MM.1S (cell line): ENCODE results near the gene TPCN1.

Experiments used
- DNase-seq: peaks from one replicate; pipeline ENCODE4 v3.0.0-alpha.2; 2015
- H2AFZ ChIP-seq: fragments of 300-600 bp; sonication (generic); 2 replicates; pipeline ENCODE4 v1.6.0; 2016; ENCODE audit warnings: antibody characterized with exemption, low read length
- H3F3A ChIP-seq: fragments of 300-600 bp; sonication (generic); 2 replicates; pipeline ENCODE4 v1.6.1; 2016; ENCODE audit warnings: mild to moderate bottlenecking, antibody characterized with exemption, low read length, moderate library complexity, mixed read lengths; ENCODE audit not compliant: insufficient read depth
- H3K27ac ChIP-seq: fragments of 300-600 bp; sonication (generic); 2 replicates; pipeline ENCODE4 v1.5.1; 2016; ENCODE audit warnings: mild to moderate bottlenecking, low read length
- H3K27me3 ChIP-seq: fragments of 300-600 bp; sonication (generic); replicated peaks from 2 replicates; pipeline ENCODE4 v1.6.0; 2016; ENCODE audit warnings: low read length; ENCODE audit not compliant: insufficient read depth
- H3K36me3 ChIP-seq: fragments of 300-600 bp; sonication (generic); replicated peaks from 2 replicates; pipeline ENCODE4 v1.6.1; 2016; ENCODE audit warnings: mild to moderate bottlenecking, low read length, mixed read lengths; ENCODE audit not compliant: insufficient read depth
- H3K4me1 ChIP-seq: fragments of 300-600 bp; sonication (generic); 2 replicates; pipeline ENCODE4 v1.6.1; 2016; ENCODE audit warnings: low read length, mixed read lengths
- H3K4me2 ChIP-seq: fragments of 300-600 bp; sonication (generic); 2 replicates; pipeline ENCODE4 v1.6.0; 2016; ENCODE audit warnings: low read depth, low read length
- H3K4me3 ChIP-seq: fragments of 300-600 bp; sonication (generic); 2 replicates; pipeline ENCODE4 v1.5.1; 2016; ENCODE audit warnings: low read length, mixed read lengths
- H3K79me2 ChIP-seq: fragments of 300-600 bp; sonication (generic); 2 replicates; pipeline ENCODE4 v1.6.1; 2016; ENCODE audit warnings: mixed run types, low read length, mixed read lengths
- H3K9ac ChIP-seq: fragments of 300-600 bp; sonication (generic); 2 replicates; pipeline ENCODE4 v1.6.1; 2016; ENCODE audit warnings: low read length, mixed read lengths
- H3K9me2 ChIP-seq: fragments of 300-600 bp; sonication (generic); replicated peaks from 2 replicates; pipeline ENCODE4 v1.6.1; 2016; ENCODE audit warnings: mild to moderate bottlenecking, low read length, mixed read lengths; ENCODE audit not compliant: insufficient read depth
- H3K9me3 ChIP-seq: fragments of 300-600 bp; sonication (generic); replicated peaks from 2 replicates; pipeline ENCODE4 v1.6.1; 2016; ENCODE audit warnings: mild to moderate bottlenecking, low read length, mixed read lengths; ENCODE audit not compliant: insufficient read depth
- H4K20me1 ChIP-seq: fragments of 300-600 bp; sonication (generic); 2 replicates; pipeline ENCODE4 v1.6.1; 2016; ENCODE audit warnings: mild to moderate bottlenecking, low read length, moderate library complexity, mixed read lengths; ENCODE audit not compliant: insufficient read depth
- CTCF ChIP-seq: fragments of 300-600 bp; sonication (generic); IDR thresholded peaks from 2 replicates; pipeline ENCODE4 v1.5.1; 2016; ENCODE audit warnings: antibody characterized with exemption, low read length, mixed read lengths
- EZH2 ChIP-seq: fragments of 300-600 bp; sonication (generic); optimal IDR thresholded peaks from 2 replicates; pipeline ENCODE3; 2017; ENCODE audit warnings: low read depth, mild to moderate bottlenecking, antibody characterized with exemption, low read length, mixed read lengths
- EZH2phosphoT487 ChIP-seq: fragments of 300-600 bp; sonication (generic); IDR thresholded peaks from 2 replicates; pipeline ENCODE4 v1.6.1; 2018; ENCODE audit warnings: antibody characterized with exemption, low read length

Gene TPCN1

GRCh38 chr12:113190761-113191160, 30.5 kb upstream of the TPCN1 start:
- DNase-seq = no peak
- no peaks in the 10 kb centered on the region for H3K36me3 ChIP-seq
- no peaks in the 10 kb centered on the region for H4K20me1 ChIP-seq
- peaks cover 5% of the 10 kb centered on the region; the same call in 1 of the 2 replicates for H3K4me1 ChIP-seq
- H3K27me3 ChIP-seq = no peaks in the 10 kb centered on the region
- no peaks in the 10 kb centered on the region for H3F3A ChIP-seq
- H3K27ac ChIP-seq = no peak overlapping the region
- no peak overlapping the region for H2AFZ ChIP-seq
- H3K4me2 ChIP-seq = no peak overlapping the region
- H3K79me2 ChIP-seq = peaks cover 12% of the 10 kb centered on the region
- no peak for TF ChIP-seq CTCF
- no peak for TF ChIP-seq EZH2phosphoT487
- TF ChIP-seq EZH2 = no peak
- H3K9ac ChIP-seq = no peak overlapping the region
- no peaks in the 10 kb centered on the region for H3K9me3 ChIP-seq
- no peak overlapping the region for H3K4me3 ChIP-seq
- H3K9me2 ChIP-seq = no peaks in the 10 kb centered on the region

- H3K9ac ChIP-seq = no peak overlapping the region
- H3K79me2 ChIP-seq = peaks cover 7% of the 10 kb centered on the region
- H3F3A ChIP-seq = no peaks in the 10 kb centered on the region
- H4K20me1 ChIP-seq = no peaks in the 10 kb centered on the region
- H3K9me2 ChIP-seq = no peaks in the 10 kb centered on the region
- H3K36me3 ChIP-seq = no peaks in the 10 kb centered on the region
- no peak overlapping the region for H2AFZ ChIP-seq
- TF ChIP-seq EZH2phosphoT487 = no peak
- no peak for TF ChIP-seq EZH2
- TF ChIP-seq CTCF = no peak
- peaks cover 5% of the 10 kb centered on the region; the same call in 1 of the 2 replicates for H3K4me1 ChIP-seq
- H3K4me2 ChIP-seq = no peak overlapping the region
- DNase-seq = no peak
- no peaks in the 10 kb centered on the region for H3K27me3 ChIP-seq
- no peak overlapping the region for H3K27ac ChIP-seq
- no peak overlapping the region for H3K4me3 ChIP-seq
- H3K9me3 ChIP-seq = no peaks in the 10 kb centered on the region
These were observed 30.0 kb upstream of the TPCN1 start for GRCh38 chr12:113191227-113191626.

- Histone ChIP-seq H3K9me3 (no peaks in the 10 kb centered on the region), H3K27ac (no peak overlapping the region), H3K4me1 (no peaks in the 10 kb centered on the region), H3K4me3 (no peak overlapping the region), H3K36me3 (no peaks in the 10 kb centered on the region), H2AFZ (no peak overlapping the region), H3K79me2 (no peaks in the 10 kb centered on the region), H3K9ac (no peak overlapping the region), H4K20me1 (no peaks in the 10 kb centered on the region), H3K4me2 (no peak overlapping the region), H3K9me2 (no peaks in the 10 kb centered on the region), H3K27me3 (no peaks in the 10 kb centered on the region), H3F3A (no peaks in the 10 kb centered on the region)
- no peak for DNase-seq
- no peak for TF ChIP-seq EZH2phosphoT487
- TF ChIP-seq EZH2 = no peak
- TF ChIP-seq CTCF = no peak
These were observed 26.3 kb upstream of the TPCN1 start for GRCh38 chr12:113194971-113195391.
